SK-N-SH (cell line): Measurements from ENCODE around the gene OR5M8. TPM values are rescaled to one million over a fixed set of nuclear protein-coding genes. Genes with fewer than 3 reads are reported as not detected.

Experiments
- CTCF ChIA-PET: fragments of 300-600, 350-600 bp; formaldehyde crosslinking; extraction: SDS; loops from one replicate; lab custom pipeline; 2021; lab: Yijun Ruan, JAX
- POLR2A ChIA-PET: fragments of 350-600 bp; sonication (Branson Sonifier 250); formaldehyde crosslinking; extraction: SDS; loops from one replicate; lab custom pipeline; 2020; ENCODE audit warnings: antibody characterized with exemption, inconsistent platforms; lab: Yijun Ruan, JAX
- DNase-seq: peaks from one replicate; pipeline ENCODE4 v3.0.0; 2012
- H2AFZ ChIP-seq: fragments of 200-600 bp; sonication (generic); 2 replicates; pipeline ENCODE4 v1.8.1; 2016; ENCODE audit warnings: antibody characterized with exemption, mild to moderate bottlenecking, low read depth
- H3F3A ChIP-seq: fragments of 200-600 bp; sonication (generic); replicated peaks from 2 replicates; pipeline ENCODE3; 2016; ENCODE audit warnings: antibody characterized with exemption, mild to moderate bottlenecking; ENCODE audit not compliant: insufficient read depth
- H3K27ac ChIP-seq, 2 experiments: fragments of 200-500 bp in 1 of 2; fragments of 200-600 bp in 1 of 2; sonication (Bioruptor generic) in 1 of 2; sonication (generic), shearing (Covaris generic) in 1 of 2; 2 replicates each; pipeline versions ENCODE4 v1.5.1 to v1.6.1; 2014 to 2016; ENCODE audit warnings: low read depth in 2 of 2, inconsistent platforms in 1 of 2, low read length in 1 of 2, mild to moderate bottlenecking in 1 of 2, mixed read lengths in 1 of 2
- H3K27me3 ChIP-seq: fragments of 200-600 bp; sonication (generic), shearing (Covaris generic); 2 replicates; pipeline ENCODE4 v1.6.1; 2016; ENCODE audit warnings: mixed run types; ENCODE audit not compliant: insufficient read depth
- H3K36me3 ChIP-seq, 2 experiments: fragments of 200-500 bp in 1 of 2; fragments of 200-600 bp in 1 of 2; sonication (Bioruptor generic) in 1 of 2; sonication (generic) in 1 of 2; replicated peaks in 1 of 2; 2 replicates each; pipeline versions ENCODE3 to v1.5.1; 2014 to 2016; ENCODE audit warnings: low read length in 1 of 2, mild to moderate bottlenecking in 1 of 2; ENCODE audit not compliant: insufficient read depth in 2 of 2, control insufficient read depth in 1 of 2
- H3K4me1 ChIP-seq, 2 experiments: fragments of 200-500 bp in 1 of 2; fragments of 200-600 bp in 1 of 2; sonication (Bioruptor generic) in 1 of 2; sonication (generic), shearing (Covaris generic) in 1 of 2; 2 replicates each; pipeline versions ENCODE4 v1.5.1 to v1.6.1; 2014 to 2016; ENCODE audit warnings: low read depth in 1 of 2, low read length in 1 of 2, mixed run types in 1 of 2; ENCODE audit not compliant: insufficient read depth in 2 of 2, control insufficient read depth in 1 of 2
- H3K4me2 ChIP-seq: fragments of 200-600 bp; sonication (generic), shearing (Covaris generic); 2 replicates; pipeline ENCODE4 v1.6.1; 2017; ENCODE audit warnings: mixed run types
- H3K4me3 ChIP-seq, 2 experiments: fragments of 200-500 bp in 1 of 2; fragments of 200-600 bp in 1 of 2; sonication (Bioruptor generic) in 1 of 2; sonication (generic), shearing (Covaris generic) in 1 of 2; 2 replicates each; pipeline versions ENCODE4 v1.5.1 to v1.8.1; 2014 to 2016; ENCODE audit warnings: low read depth in 2 of 2, inconsistent platforms in 1 of 2, low read length in 1 of 2, mild to moderate bottlenecking in 1 of 2, mixed read lengths in 1 of 2, moderate library complexity in 1 of 2
- H3K79me2 ChIP-seq: fragments of 200-600 bp; sonication (generic); 2 replicates; pipeline ENCODE4 v1.8.1; 2017; ENCODE audit warnings: mild to moderate bottlenecking; ENCODE audit not compliant: insufficient read depth
- H3K9ac ChIP-seq: fragments of 200-600 bp; sonication (generic); 2 replicates; pipeline ENCODE4 v1.6.1; 2017; ENCODE audit warnings: mixed run types
- H3K9me2 ChIP-seq: fragments of 200-600 bp; sonication (generic); 2 replicates; pipeline ENCODE4 v1.6.1; 2017; ENCODE audit warnings: mixed run types
- H3K9me3 ChIP-seq: fragments of 200-600 bp; sonication (generic); 2 replicates; pipeline ENCODE4 v1.6.1; 2017; ENCODE audit warnings: mixed run types, mild to moderate bottlenecking, moderate library complexity
- H4K20me1 ChIP-seq: fragments of 200-600 bp; sonication (generic); 2 replicates; pipeline ENCODE4 v1.6.1; 2017; ENCODE audit warnings: mild to moderate bottlenecking, mixed run types; ENCODE audit not compliant: insufficient read depth
- EP300 ChIP-seq, 2 experiments: IDR thresholded peaks; 2 replicates each; pipeline versions ENCODE4 v1.4.0 to v1.6.1; 2012; ENCODE audit warnings: borderline replicate concordance in 1 of 2, low read depth in 1 of 2, low read length in 1 of 2
- FOXJ3 ChIP-seq: sonication (generic); formaldehyde crosslinking; IDR thresholded peaks from 2 replicates; pipeline ENCODE4 v1.5.1; 2020; ENCODE audit warnings: mild to moderate bottlenecking, missing genetic modification reagents
- GABPA ChIP-seq: IDR thresholded peaks from 2 replicates; pipeline ENCODE4 v1.4.0; 2012; ENCODE audit warnings: low read depth, mild to moderate bottlenecking
- MEF2A ChIP-seq: IDR thresholded peaks from 2 replicates; pipeline ENCODE4 v1.4.0; 2012; ENCODE audit warnings: low read depth, borderline replicate concordance
- MXI1 ChIP-seq: IDR thresholded peaks from 2 replicates; pipeline ENCODE4 v1.6.1; 2012; ENCODE audit warnings: mild to moderate bottlenecking, low read depth, low read length, improper control_type of control experiment
- NRF1 ChIP-seq: IDR thresholded peaks from 2 replicates; pipeline ENCODE4 v1.6.1; 2012; ENCODE audit warnings: low read depth, mild to moderate bottlenecking, low read length
- POLR2AphosphoS5 ChIP-seq: IDR thresholded peaks from 2 replicates; pipeline ENCODE4 v1.6.1; 2012; ENCODE audit warnings: low read depth, low read length
- RAD21 ChIP-seq: IDR thresholded peaks from 2 replicates; pipeline ENCODE4 v1.6.1; 2012; ENCODE audit warnings: mild to moderate bottlenecking, low read length
- RCOR1 ChIP-seq: fragments of 150-350 bp; IDR thresholded peaks from 2 replicates; pipeline ENCODE4 v1.6.1; 2017; ENCODE audit warnings: antibody characterized with exemption, low read length
- RXRA ChIP-seq: IDR thresholded peaks from 2 replicates; pipeline ENCODE4 v1.4.0; 2012; ENCODE audit warnings: low read depth, mild to moderate bottlenecking, borderline replicate concordance
- SIN3A ChIP-seq: IDR thresholded peaks from 2 replicates; pipeline ENCODE4 v1.6.1; 2012; ENCODE audit warnings: low read depth, mild to moderate bottlenecking, low read length, moderate library complexity, borderline replicate concordance
- TAF1 ChIP-seq: IDR thresholded peaks from 2 replicates; pipeline ENCODE4 v1.6.1; 2012; ENCODE audit warnings: low read depth, mild to moderate bottlenecking, low read length, moderate library complexity, borderline replicate concordance
- WGBS: methylation state at CpG from one replicate; pipeline ENCODE4 v1.1.6; 2017; ENCODE audit warnings: low lambda C conversion rate; 5-methylcytosine and 5-hydroxymethylcytosine counted together
- polyA plus RNA-seq, 3 experiments: library from polyadenylated mRNA; depleted of rRNA; stranded (reverse); fragments of >200 nt; gene quantifications; 2 replicates each; pipeline ENCODE4 v1.2.3, GENCODE V29; 2012
- TF ChIP-seq, protein P1 (sequence below): fragments of 150-350 bp; IDR thresholded peaks from 2 replicates; pipeline ENCODE4 v1.6.1; 2016; ENCODE audit warnings: mild to moderate bottlenecking, low read depth, low read length
- TF ChIP-seq, protein P2 (sequence below): fragments of 150-350 bp; IDR thresholded peaks from 2 replicates; pipeline ENCODE4 v1.6.1; 2017; ENCODE audit warnings: antibody characterized with exemption, low read length, low read depth, borderline replicate concordance

Gene OR5M8
- not detected in 2 replicates for polyA plus RNA-seq (2012; rRNA removed)
- not detected in 2 replicates for polyA plus RNA-seq (2012; cell fraction: cytosol; rRNA removed)
- not detected in 2 replicates for polyA plus RNA-seq (2012; cell fraction: nucleus; rRNA removed)

DNA sequence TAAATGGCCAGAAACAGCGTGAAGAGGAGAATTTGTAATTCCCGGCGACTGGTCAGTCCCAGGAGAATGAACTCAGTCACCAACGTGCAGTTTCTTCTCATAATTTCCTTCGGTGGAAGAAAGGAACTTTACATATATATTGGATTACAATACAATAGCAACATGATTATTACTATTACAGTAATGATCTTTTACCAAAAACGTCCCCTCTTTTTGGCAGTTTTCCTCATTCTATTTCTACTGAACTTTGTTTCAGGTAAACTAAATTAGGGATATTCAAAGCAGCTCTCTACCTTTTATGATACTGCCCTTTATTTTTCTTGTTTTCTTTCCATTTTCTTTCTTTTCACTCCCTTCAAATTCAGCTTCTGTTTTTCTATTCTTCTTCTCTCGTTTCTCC lies at the start of gene OR5M8:
OR5M8 (minus strand) TSS at position 101 of the 400 bp plus-strand sequence; CDS start at position 101, 0 bp downstream.
- Histone ChIP-seq H3K36me3 (no peaks in the 10 kb centered on the region), H3K9me3 (no peaks in the 10 kb centered on the region), H3K4me3 (no peak within 1 kb of the TSS), H4K20me1 (no peaks in the 10 kb centered on the region), H3K9me2 (no peaks in the 10 kb centered on the region), H3K27me3 (no peaks in the 10 kb centered on the region), H3F3A (no peaks in the 10 kb centered on the region), H3K4me1 (no peaks in the 10 kb centered on the region), H2AFZ (no peak within 1 kb of the TSS), H3K9ac (no peak within 1 kb of the TSS), H3K4me2 (no peak within 1 kb of the TSS), H3K79me2 (no peaks in the 10 kb centered on the region), H3K27ac (no peak within 1 kb of the TSS)
- CTCF ChIA-PET: no interaction called here
- POLR2A ChIA-PET: no interaction called here
- WGBS: 17% methylated on average over 7 of the region's 7 CpGs
- TF ChIP-seq MEF2A: no peak
- no peak for TF ChIP-seq NRF1
- TF ChIP-seq MXI1: no peak
- TF ChIP-seq RCOR1: no peak
- TF ChIP-seq RAD21: no peak
- no peak for TF ChIP-seq EP300 (IDR thresholded peaks at IDR 0.05; ENCODE audit: borderline replicate concordance in 1 of 2, low read depth in 1 of 2, low read length in 1 of 2)
- TF ChIP-seq, protein P1, sequence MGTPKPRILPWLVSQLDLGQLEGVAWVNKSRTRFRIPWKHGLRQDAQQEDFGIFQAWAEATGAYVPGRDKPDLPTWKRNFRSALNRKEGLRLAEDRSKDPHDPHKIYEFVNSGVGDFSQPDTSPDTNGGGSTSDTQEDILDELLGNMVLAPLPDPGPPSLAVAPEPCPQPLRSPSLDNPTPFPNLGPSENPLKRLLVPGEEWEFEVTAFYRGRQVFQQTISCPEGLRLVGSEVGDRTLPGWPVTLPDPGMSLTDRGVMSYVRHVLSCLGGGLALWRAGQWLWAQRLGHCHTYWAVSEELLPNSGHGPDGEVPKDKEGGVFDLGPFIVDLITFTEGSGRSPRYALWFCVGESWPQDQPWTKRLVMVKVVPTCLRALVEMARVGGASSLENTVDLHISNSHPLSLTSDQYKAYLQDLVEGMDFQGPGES: no peak
- TF ChIP-seq POLR2AphosphoS5: no peak
- TF ChIP-seq TAF1: no peak
- no peak for TF ChIP-seq SIN3A
- no peak for TF ChIP-seq GABPA
- DNase-seq: no peak

DNA sequence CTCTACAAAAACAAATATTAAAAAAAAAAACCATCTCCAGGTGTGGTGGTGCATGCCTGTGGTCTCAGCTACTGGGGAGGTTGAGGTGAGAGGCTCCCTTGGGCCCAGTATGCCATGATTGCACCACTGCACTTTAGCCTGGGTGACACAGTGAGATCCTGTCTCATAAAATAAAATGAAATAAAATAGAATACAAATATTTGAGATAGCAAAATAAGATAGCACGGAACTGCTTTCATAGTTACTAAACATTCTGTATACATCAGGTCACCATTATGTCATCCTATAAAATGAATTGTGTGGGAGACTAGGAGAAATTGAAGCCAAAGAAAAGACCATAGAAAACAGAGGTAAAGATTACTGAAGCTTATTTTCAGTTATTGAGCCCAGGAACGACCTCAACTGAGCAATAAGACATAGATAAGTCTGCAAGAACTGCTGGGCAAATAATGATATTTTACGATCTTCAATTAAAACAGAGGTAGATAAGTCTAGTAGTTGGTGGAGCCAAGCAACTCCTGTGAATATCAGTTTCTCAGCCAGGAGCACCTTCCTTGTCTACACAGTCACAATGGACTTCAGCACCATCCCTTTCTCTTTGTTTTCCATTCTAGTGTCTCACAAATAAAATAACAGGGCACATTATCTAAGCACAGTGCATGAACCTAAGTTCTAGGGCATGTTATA lies 42.0 kb upstream of the OR5M8 start:
- Histone ChIP-seq H3K79me2 (no peaks in the 10 kb centered on the region), H3K36me3 (no peaks in the 10 kb centered on the region), H3F3A (no peaks in the 10 kb centered on the region), H2AFZ (no peak overlapping the region), H3K27me3 (no peaks in the 10 kb centered on the region), H3K4me3 (no peak overlapping the region), H3K9ac (no peak overlapping the region), H3K4me1 (no peaks in the 10 kb centered on the region), H3K27ac (no peak overlapping the region), H4K20me1 (no peaks in the 10 kb centered on the region), H3K4me2 (no peak overlapping the region), H3K9me3 (no peaks in the 10 kb centered on the region), H3K9me2 (no peaks in the 10 kb centered on the region)
- TF ChIP-seq FOXJ3 (CRISPR knock-in tag) (no peak), MEF2A (no peak), TAF1 (no peak), RXRA (no peak)
- TF ChIP-seq, protein P1: no peak
- TF ChIP-seq, protein P2, sequence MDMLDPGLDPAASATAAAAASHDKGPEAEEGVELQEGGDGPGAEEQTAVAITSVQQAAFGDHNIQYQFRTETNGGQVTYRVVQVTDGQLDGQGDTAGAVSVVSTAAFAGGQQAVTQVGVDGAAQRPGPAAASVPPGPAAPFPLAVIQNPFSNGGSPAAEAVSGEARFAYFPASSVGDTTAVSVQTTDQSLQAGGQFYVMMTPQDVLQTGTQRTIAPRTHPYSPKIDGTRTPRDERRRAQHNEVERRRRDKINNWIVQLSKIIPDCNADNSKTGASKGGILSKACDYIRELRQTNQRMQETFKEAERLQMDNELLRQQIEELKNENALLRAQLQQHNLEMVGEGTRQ: no peak
- CTCF ChIA-PET: no interaction called here
- 9% methylated on average over 3 of the region's 3 CpGs for WGBS
- no peak for DNase-seq
- POLR2A ChIA-PET: no interaction called here
